ENCODE measurements around the gene OTOF.

OTOF gene

GRCh38 chr2:26409785-26410184, 68.1 kb downstream of the OTOF start:
- Mint-ChIP-seq H3K4me1 (no peaks in the 10 kb centered on the region), H3K36me3 (ENCODE audit: low read depth) (no peaks in the 10 kb centered on the region), H3K27ac (no peak overlapping the region), H3K4me3 (no peak overlapping the region), H3K9me3 (no peaks in the 10 kb centered on the region), H3K27me3 (ENCODE audit: low read depth) (peaks cover 4% of the 10 kb centered on the region)
- TF ChIP-seq CTCF (IDR thresholded peaks at IDR 0.05; ENCODE audit: unreplicated experiment in 3 of 3), result no peak

GRCh38 chr2:26407526-26407925, 70.4 kb downstream of the OTOF start:
- H3K9me3 Mint-ChIP-seq, result no peaks in the 10 kb centered on the region
- TF ChIP-seq CTCF (IDR thresholded peaks at IDR 0.05; ENCODE audit: unreplicated experiment in 3 of 3), result no peak
- H3K36me3 Mint-ChIP-seq (ENCODE audit: low read depth), result no peaks in the 10 kb centered on the region
- H3K27me3 Mint-ChIP-seq (ENCODE audit: low read depth), result peaks cover 4% of the 10 kb centered on the region
- H3K27ac Mint-ChIP-seq, result no peak overlapping the region
- H3K4me3 Mint-ChIP-seq, result no peak overlapping the region
- H3K4me1 Mint-ChIP-seq, result no peaks in the 10 kb centered on the region
